AML-193 (cell line): Measurements from ENCODE around the gene CENPE.
"Not testable (repeated sequence)": the region's sequence is repeated elsewhere in the genome, so short reads cannot be mapped to it uniquely, and the experiment has no call there.

Experiments used
- DNase-seq, 2 experiments: peaks; one replicate each; lab custom pipeline; 2025; lab: John Stamatoyannopoulos, UW

The CENPE gene

GRCh38 chr4:103198111-103198765, at the start of gene CENPE:
TSS of gene CENPE (minus strand) at chr4:103198343. CDS start at chr4:103198319, 24 bp downstream.
- peak; percentile 79 to 83 for DNase-seq

DNA sequence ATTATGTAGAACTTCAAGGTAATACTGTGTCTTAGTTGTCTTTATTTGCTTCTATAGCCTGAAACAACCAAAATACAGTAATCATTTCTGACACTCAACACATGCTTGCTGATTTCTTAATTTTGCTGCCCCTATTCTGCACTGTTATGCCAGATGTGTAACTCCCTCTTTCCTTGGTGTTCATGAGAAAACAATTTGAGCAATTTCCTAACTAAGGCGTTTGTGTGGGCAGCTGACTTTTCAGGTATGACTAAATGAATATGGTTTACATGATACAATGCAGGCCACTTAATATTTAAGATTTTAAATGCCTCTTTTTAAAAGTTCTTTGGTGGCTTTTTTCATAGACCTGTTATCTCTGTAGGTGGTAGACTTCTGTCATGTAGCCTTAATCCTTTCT, 46.1 kb upstream of the CENPE start:
- no peak for DNase-seq

DNA sequence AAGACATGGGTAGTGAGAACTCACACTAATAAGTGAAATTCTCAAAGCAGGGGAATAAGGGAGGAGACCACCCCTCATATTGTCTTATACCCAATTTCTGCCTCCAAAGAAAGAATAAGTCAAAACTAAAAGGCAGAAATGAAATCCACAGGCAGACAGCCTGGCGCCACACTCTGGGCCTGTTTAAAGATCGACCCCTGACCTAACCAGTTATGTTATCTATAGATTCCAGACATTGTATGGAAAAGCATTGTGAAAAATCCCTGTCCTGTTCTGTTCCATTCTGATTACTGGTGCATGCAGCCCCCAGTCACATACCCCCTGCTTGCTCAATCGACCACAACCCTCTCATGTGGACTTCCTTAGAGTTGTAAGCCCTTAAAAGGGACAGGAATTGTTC, 32.8 kb upstream of the CENPE start:
- not testable (repeated sequence) for DNase-seq

DNA sequence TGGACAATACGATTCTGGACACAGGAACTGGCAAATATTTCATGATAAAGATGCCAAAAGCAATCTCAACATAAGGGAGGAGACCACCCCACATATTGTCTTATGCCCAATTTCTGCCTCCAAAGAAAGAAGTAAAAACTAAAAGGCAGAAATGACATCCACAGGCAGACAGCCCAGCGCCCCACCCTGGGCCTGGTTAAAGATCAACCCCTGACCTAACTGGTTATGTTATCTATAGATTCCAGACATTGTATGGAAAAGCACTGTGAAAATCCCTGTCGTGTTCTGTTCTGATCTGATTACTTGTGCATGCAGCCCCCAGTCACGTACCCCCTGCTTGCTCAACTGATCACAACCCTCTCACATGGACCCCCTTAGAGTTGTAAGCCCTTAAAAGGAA, 25.4 kb upstream of the CENPE start:
- DNase-seq, result not testable (repeated sequence)

- no peak for DNase-seq
These were observed 9.5 kb upstream of the CENPE start for GRCh38 chr4:103207673-103208072.

DNA sequence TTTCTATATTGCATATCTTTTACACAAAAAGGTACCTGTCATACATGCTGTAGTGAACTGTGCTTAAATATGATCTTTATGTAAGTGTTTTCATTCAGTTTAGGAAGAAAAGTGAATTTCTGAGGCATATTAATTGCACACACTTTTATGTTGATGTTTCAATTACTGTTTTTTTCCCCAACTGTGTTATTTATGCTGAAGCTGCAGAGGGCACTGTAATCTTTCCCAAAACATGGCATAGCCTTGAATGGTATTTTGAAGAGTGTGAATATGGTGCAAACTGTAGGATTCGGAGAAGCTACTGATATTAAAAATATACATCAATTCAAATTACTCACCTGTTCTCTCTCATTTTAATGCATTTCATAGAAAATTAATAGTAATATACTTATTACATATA, 6.0 kb upstream of the CENPE start:
- peak in 1 of 2 experiments; percentile 11 for DNase-seq

DNA sequence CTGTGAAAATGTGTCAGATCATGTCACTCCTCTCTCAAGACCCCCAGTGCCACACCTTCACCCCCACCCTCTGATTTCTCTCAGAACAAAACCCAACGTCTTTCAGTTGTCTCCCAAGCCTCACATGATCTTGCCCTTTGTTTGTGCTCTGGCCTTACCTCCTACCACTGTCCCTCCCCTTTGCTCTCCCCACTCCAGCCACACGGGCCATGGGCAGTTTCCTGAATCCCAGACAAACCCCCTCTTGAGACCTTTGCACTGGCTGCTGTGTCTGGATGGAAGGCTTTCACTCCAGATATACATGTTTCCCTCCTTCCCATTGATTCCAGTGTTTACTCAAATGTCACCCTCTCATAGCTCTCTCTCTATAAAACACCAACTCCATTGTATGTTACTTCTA, 3.6 kb upstream of the CENPE start:
- no peak for DNase-seq

DNA sequence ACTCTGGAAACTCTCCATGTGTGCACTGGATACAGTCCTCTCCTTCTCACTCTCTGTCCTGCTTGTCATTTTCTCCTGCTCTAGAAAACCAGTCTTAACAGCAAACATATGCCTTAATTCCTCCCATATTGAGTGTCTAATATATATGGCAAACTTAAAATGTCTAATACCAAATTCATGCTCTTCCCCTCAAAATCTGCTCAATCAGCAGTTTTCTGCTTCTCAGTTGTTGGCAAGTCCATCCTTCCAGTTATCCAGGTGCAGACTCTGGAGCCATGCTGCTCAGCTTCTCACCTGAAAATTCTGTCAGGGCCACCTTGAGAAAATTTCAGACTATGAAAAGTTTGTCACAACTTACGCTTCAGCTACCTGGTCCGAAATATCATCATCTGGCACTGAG, 3.1 kb upstream of the CENPE start:
- no peak for DNase-seq

DNA sequence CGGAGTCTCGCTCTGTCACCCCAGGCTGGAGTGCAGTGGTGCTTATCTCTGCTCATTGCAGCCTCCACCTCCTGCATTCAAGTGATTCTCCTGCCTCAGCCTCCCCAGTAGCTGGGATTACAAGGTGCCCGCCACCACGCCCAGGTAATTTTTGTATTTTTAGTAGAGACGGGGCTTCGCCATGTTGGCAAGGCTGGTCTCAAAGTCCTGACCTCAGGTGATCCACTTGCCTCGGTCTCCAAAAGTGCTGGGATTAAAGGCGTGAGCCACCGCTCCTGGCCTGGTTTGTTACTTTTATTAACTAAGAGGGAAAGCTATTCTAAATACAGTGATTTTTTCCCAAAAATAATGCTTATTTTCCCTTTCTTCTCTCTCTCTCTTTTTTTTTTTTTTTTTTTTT, 866 bp upstream of the CENPE start:
- no peak for DNase-seq

DNA sequence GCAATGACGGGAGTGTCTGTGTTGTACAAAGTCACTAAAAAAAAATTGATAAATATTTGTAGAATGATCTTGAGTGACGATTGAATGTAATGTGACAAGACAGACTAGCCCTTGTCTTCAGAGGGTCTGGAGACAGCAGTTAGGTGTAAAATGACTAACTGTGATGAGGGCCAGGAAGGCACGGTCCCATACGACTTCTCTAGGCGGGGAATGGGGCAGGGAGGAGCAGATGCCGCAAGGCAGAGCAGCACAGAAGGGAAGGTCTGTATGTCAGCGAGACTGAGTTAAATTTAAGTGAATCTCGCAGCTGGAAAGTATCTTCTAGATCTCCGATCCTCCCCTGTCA, 405 bp downstream of the CENPE start:
- DNase-seq, result no peak

DNA sequence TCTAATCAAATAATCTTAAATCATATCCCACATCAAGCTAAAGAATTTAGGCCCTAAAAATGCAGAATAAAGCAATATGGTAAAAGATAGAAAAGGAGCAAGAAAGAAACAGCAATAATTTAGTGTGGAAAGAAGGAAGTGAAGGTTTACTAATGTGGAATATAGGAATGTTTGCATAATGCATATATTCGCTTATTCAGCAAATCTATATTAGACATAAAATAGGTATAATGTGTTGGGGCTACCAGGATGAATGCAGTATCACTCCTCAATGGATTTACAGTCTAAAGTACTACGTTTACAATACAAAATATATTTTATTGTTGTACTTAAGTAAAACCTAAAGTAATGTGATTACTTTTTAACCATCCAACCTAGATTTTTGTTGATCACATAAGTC, 4.7 kb downstream of the CENPE start:
- no peak for DNase-seq

DNA sequence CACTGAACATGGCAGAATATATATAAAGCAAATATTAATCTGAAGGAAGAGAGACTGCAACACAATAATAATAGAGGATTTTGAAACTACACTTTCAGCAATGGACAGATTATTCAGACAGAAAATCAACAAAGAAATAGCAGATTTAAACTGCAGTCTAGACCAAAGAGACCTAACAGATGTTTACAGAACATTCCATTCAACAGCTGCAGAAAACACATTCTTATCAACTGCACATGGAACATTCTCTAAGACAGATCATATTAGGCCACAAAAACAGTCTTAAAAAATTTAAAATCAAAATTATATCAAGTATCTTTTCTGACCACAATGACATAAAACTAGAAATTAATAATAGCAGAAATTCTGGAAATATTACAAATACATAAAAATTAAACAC, 27.1 kb downstream of the CENPE start:
- DNase-seq, result no peak

DNA sequence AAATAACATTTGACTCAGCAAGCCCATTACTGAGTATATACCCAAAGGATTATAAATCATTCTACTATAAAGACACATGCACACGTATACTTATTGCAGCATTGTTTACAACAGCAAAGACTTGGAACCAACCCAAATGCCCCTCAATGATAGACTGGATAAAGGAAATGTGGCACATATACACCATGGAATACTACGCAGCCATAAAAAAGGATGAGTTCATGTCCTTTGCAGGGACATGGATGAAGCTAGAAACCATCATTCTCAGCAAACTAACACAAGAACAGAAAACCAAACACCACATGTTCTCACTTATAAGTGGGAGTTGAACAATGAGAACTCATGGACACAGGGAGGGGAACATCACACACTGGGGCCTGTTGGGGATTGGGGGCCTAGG, 28.4 kb downstream of the CENPE start:
- not testable (repeated sequence) for DNase-seq

GRCh38 chr4:103168993-103169392, 29.1 kb downstream of the CENPE start:
- DNase-seq, result no peak

GRCh38 chr4:103162176-103162575, 36.0 kb downstream of the CENPE start:
- no peak for DNase-seq

DNA sequence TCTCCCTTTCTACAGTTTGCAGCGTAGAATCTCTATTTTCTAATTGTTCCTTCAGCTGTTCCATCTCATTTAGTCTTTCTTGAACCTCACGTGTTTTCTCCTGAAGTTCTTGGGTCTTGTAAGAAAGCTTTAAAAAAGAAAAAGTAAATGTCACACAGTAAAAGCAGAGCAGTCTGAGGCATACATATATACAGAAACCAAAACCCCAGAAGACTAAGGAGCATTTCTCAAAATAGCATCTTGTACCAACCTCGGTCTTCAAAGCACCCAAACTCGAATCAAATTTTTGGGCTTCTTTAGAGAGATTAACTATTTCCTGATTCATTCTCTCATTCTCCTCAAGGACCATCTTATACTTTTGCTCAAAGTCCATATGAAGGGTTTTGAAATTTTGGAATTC, 39.4 kb downstream of the CENPE start:
- no peak for DNase-seq

GRCh38 chr4:103156106-103156505, 42.0 kb downstream of the CENPE start:
- no peak for DNase-seq

GRCh38 chr4:103152381-103152780, 45.8 kb downstream of the CENPE start:
- no peak for DNase-seq

DNA sequence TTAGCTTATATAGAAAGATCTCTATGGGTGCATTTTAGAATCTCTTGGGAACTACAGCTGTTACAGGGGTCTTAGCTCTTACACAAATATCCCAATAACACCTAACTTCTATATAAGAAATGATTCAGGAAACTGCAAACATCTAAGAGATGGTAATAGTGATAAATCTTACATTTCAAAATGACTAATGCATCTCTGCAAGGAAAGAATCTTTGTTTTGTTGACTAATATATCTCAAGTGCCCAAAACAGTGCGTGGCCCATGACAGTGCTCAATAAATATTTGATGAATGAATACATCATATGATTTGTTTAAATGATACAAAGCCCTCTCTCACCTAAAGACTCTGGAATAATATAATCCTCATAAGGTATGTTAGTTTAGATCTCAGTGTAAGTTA, 47.5 kb downstream of the CENPE start:
- no peak for DNase-seq

GRCh38 chr4:103144926-103145325, 53.2 kb downstream of the CENPE start:
- no peak for DNase-seq

- DNase-seq, result no peak
These were observed 60.7 kb downstream of the CENPE start for GRCh38 chr4:103137446-103137827.

- peak; percentile 28 to 38 for DNase-seq
These were observed 61.3 kb downstream of the CENPE start for GRCh38 chr4:103136671-103137445.

GRCh38 chr4:103129174-103129573, 69.0 kb downstream of the CENPE start:
- DNase-seq, result no peak

GRCh38 chr4:103126126-103126525, 72.0 kb downstream of the CENPE start:
- no peak for DNase-seq
